ENCODE data around the gene GNAT2. TPM values are rescaled to one million over a fixed set of nuclear protein-coding genes. Genes with fewer than 3 reads are reported as not detected.

The GNAT2 gene
- total RNA-seq, 1 experiment from 2014 or later: not detected

DNA sequence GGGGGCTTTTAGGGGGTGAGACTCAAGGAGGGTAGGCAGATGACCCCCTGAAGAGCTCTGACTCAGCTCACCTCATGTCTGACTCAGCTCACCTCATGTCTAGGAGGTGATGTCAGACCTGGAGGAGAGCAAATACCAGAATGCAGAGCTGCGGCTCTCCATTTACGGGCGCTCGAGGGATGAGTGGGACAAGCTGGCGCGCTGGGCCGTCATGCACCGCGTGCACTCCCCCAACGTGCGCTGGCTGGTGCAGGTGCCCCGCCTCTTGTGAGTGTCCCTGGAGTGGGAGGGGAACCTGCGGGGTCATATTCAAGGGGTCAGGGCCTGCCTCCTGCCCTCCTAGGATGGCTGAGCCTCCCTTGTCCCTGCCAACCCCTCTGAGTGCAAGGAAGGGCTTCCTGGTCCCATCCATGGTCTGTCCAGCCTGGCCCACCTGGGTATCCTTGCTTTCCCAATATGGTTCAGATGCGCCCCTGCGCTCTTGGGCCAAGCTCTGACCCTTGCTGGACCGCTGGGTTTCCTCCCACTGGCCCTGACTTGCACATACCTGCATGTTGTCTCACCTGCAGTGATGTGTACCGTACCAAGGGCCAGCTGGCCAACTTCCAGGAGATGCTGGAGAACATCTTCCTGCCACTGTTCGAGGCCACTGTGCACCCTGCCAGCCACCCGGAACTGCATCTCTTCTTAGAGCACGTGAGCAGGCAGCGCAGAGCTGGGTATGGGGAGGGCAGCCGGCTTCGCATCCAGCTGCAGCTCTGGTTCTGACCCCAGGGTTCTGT lies 9.3 kb upstream of the GNAT2 start (continued):
- TF ChIP-seq, protein P1, sequence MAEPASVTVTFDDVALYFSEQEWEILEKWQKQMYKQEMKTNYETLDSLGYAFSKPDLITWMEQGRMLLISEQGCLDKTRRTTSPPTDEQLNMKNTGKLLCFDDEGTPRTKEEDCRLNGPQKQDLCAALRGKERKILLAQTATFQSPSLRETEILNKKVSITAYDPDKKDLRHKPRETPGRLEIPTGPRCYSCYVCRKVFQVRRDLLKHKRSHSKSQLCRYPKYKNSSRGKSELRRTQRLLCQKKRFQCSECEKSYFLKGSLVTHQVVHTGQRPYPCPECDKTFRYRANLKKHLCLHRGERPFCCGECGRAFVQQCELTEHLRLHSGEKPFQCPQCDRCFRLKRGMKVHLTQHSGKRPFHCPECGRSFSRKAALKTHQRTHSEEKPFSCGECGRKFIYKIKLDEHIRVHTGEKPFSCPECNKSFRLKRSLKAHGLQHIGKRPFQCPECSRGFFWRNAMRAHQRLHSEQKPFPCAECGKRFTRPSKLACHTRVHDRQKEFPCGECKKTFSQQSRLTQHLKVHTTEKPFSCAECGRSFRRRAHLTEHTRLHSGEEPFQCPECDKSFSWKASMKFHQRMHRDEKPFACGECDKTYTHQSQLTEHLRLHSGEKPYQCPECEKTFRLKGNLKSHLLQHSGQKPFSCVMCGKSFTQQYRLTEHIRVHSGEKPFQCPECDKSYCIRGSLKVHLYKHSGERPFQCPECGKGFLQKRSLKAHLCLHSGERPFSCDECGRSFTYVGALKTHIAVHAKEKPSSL (CRISPR knock-in tag; conservative IDR thresholded peaks at IDR 0.05): no peak
- TF ChIP-seq, protein P2, sequence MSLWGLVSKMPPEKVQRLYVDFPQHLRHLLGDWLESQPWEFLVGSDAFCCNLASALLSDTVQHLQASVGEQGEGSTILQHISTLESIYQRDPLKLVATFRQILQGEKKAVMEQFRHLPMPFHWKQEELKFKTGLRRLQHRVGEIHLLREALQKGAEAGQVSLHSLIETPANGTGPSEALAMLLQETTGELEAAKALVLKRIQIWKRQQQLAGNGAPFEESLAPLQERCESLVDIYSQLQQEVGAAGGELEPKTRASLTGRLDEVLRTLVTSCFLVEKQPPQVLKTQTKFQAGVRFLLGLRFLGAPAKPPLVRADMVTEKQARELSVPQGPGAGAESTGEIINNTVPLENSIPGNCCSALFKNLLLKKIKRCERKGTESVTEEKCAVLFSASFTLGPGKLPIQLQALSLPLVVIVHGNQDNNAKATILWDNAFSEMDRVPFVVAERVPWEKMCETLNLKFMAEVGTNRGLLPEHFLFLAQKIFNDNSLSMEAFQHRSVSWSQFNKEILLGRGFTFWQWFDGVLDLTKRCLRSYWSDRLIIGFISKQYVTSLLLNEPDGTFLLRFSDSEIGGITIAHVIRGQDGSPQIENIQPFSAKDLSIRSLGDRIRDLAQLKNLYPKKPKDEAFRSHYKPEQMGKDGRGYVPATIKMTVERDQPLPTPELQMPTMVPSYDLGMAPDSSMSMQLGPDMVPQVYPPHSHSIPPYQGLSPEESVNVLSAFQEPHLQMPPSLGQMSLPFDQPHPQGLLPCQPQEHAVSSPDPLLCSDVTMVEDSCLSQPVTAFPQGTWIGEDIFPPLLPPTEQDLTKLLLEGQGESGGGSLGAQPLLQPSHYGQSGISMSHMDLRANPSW (CRISPR knock-in tag; conservative IDR thresholded peaks at IDR 0.05; ENCODE audit: low read depth): no peak
- TF ChIP-seq ZNF138 (CRISPR knock-in tag; conservative IDR thresholded peaks at IDR 0.05) (no peak), ZBTB21 (CRISPR knock-in tag; IDR thresholded peaks at IDR 0.05; ENCODE audit: borderline replicate concordance) (no peak), ZNF232 (CRISPR knock-in tag; IDR thresholded peaks at IDR 0.05) (no peak), SOX15 (CRISPR knock-in tag; IDR thresholded peaks at IDR 0.05) (no peak), JAZF1 (CRISPR knock-in tag; IDR thresholded peaks at IDR 0.05) (no peak), GABPB1 (CRISPR knock-in tag; IDR thresholded peaks at IDR 0.05) (no peak), SP1 (CRISPR knock-in tag; conservative IDR thresholded peaks at IDR 0.05) (no peak), ZNF121 (CRISPR knock-in tag; IDR thresholded peaks at IDR 0.05) (no peak)
- TF ChIP-seq, protein P3, sequence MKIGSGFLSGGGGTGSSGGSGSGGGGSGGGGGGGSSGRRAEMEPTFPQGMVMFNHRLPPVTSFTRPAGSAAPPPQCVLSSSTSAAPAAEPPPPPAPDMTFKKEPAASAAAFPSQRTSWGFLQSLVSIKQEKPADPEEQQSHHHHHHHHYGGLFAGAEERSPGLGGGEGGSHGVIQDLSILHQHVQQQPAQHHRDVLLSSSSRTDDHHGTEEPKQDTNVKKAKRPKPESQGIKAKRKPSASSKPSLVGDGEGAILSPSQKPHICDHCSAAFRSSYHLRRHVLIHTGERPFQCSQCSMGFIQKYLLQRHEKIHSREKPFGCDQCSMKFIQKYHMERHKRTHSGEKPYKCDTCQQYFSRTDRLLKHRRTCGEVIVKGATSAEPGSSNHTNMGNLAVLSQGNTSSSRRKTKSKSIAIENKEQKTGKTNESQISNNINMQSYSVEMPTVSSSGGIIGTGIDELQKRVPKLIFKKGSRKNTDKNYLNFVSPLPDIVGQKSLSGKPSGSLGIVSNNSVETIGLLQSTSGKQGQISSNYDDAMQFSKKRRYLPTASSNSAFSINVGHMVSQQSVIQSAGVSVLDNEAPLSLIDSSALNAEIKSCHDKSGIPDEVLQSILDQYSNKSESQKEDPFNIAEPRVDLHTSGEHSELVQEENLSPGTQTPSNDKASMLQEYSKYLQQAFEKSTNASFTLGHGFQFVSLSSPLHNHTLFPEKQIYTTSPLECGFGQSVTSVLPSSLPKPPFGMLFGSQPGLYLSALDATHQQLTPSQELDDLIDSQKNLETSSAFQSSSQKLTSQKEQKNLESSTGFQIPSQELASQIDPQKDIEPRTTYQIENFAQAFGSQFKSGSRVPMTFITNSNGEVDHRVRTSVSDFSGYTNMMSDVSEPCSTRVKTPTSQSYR (CRISPR knock-in tag; IDR thresholded peaks at IDR 0.05): no peak
- TF ChIP-seq, protein P4, sequence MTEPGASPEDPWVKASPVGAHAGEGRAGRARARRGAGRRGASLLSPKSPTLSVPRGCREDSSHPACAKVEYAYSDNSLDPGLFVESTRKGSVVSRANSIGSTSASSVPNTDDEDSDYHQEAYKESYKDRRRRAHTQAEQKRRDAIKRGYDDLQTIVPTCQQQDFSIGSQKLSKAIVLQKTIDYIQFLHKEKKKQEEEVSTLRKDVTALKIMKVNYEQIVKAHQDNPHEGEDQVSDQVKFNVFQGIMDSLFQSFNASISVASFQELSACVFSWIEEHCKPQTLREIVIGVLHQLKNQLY (CRISPR knock-in tag; IDR thresholded peaks at IDR 0.05): no peak
- TF ChIP-seq, protein P5, sequence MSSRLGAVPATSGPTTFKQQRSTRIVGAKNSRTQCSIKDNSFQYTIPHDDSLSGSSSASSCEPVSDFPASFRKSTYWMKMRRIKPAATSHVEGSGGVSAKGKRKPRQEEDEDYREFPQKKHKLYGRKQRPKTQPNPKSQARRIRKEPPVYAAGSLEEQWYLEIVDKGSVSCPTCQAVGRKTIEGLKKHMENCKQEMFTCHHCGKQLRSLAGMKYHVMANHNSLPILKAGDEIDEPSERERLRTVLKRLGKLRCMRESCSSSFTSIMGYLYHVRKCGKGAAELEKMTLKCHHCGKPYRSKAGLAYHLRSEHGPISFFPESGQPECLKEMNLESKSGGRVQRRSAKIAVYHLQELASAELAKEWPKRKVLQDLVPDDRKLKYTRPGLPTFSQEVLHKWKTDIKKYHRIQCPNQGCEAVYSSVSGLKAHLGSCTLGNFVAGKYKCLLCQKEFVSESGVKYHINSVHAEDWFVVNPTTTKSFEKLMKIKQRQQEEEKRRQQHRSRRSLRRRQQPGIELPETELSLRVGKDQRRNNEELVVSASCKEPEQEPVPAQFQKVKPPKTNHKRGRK (CRISPR knock-in tag; IDR thresholded peaks at IDR 0.05; ENCODE audit: borderline replicate concordance): no peak
- TF ChIP-seq, protein P6, sequence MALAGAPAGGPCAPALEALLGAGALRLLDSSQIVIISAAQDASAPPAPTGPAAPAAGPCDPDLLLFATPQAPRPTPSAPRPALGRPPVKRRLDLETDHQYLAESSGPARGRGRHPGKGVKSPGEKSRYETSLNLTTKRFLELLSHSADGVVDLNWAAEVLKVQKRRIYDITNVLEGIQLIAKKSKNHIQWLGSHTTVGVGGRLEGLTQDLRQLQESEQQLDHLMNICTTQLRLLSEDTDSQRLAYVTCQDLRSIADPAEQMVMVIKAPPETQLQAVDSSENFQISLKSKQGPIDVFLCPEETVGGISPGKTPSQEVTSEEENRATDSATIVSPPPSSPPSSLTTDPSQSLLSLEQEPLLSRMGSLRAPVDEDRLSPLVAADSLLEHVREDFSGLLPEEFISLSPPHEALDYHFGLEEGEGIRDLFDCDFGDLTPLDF (CRISPR knock-in tag; IDR thresholded peaks at IDR 0.05): no peak

Data from WTC11 (cell line).